ENCODE data around the gene ZP1. TPM values are rescaled to one million over a fixed set of nuclear protein-coding genes. Genes with fewer than 3 reads are reported as not detected.

Gene ZP1
- total RNA-seq, 2 experiments from 2014 or later = not detected

DNA sequence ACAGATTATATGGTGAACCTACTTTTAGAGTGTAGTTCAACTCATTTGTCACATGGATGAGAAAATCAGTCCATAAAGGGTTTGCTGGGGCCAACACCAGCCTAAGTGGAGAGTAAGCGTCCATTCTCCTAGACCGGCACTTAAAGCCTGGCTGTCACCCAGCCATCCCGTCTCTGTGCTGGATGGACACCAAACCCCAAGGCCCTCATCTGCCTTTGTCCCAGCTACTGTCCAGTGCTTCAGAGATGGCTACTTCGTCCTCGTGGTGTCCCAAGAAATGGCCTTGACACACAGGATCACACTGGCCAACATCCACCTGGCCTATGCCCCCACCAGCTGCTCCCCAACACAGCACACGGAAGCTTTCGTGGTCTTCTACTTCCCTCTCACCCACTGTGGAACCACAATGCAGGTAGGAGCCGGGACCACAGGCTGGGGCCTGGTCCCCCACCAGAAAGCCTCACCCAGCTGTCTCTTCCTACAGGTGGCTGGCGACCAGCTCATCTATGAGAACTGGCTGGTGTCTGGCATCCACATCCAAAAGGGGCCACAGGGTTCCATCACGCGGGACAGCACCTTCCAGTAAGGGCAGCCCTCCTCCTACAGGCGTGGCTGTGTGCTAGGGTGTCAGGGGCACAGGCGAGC is 3.5 kb downstream of the ZP1 start:
- ChIA-PET CTCF (ENCODE audit: unreplicated experiment) (interaction anchor here (1.1 kb wide), 1 partner anchor 17 kb away, joined by 3 read pairs; no protein-coding TSS in a partner anchor), POLR2A (interaction anchor here (0.7 kb wide), 1 partner anchor 150 kb away, joined by 3 read pairs; no protein-coding TSS in a partner anchor)
- Histone ChIP-seq H3K4me2 (ENCODE audit: low read length) (no peak overlapping the region), H3K36me3 (ENCODE audit: insufficient read depth, low read length) (no peaks in the 10 kb centered on the region), H3K79me2 (ENCODE audit: insufficient read depth, low read depth, low read length) (no peaks in the 10 kb centered on the region), H3K4me3 (ENCODE audit: low read depth, low read length, poor library complexity, severe bottlenecking) (no peak overlapping the region), H4K20me1 (ENCODE audit: insufficient read depth, low read length) (no peaks in the 10 kb centered on the region), H2AFZ (ENCODE audit: low read length) (no peak overlapping the region), H3K27ac (ENCODE audit: low read depth, low read length, poor library complexity, severe bottlenecking) (no peak overlapping the region), H3K9me2 (ENCODE audit: insufficient read depth, low read length) (no peaks in the 10 kb centered on the region), H3K9me3 (ENCODE audit: low read length) (no peaks in the 10 kb centered on the region), H3K4me1 (ENCODE audit: insufficient read depth, low read length, poor library complexity, severe bottlenecking) (no peaks in the 10 kb centered on the region)
- DNase-seq (ENCODE audit: low spot score) = no peak
- no TSS peak for BruUV-seq (replicated peaks)
- TF ChIP-seq, protein P1, sequence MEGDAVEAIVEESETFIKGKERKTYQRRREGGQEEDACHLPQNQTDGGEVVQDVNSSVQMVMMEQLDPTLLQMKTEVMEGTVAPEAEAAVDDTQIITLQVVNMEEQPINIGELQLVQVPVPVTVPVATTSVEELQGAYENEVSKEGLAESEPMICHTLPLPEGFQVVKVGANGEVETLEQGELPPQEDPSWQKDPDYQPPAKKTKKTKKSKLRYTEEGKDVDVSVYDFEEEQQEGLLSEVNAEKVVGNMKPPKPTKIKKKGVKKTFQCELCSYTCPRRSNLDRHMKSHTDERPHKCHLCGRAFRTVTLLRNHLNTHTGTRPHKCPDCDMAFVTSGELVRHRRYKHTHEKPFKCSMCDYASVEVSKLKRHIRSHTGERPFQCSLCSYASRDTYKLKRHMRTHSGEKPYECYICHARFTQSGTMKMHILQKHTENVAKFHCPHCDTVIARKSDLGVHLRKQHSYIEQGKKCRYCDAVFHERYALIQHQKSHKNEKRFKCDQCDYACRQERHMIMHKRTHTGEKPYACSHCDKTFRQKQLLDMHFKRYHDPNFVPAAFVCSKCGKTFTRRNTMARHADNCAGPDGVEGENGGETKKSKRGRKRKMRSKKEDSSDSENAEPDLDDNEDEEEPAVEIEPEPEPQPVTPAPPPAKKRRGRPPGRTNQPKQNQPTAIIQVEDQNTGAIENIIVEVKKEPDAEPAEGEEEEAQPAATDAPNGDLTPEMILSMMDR (conservative IDR thresholded peaks at IDR 0.05; ENCODE audit: low read length) = no peak
- TF ChIP-seq EZH2phosphoT487 (IDR thresholded peaks at IDR 0.05; ENCODE audit: borderline replicate concordance, low read depth, low read length) = no peak
- intact Hi-C loops (cut with micrococcal nuclease; ENCODE audit: unreplicated experiment) = no loop called here

DNA sequence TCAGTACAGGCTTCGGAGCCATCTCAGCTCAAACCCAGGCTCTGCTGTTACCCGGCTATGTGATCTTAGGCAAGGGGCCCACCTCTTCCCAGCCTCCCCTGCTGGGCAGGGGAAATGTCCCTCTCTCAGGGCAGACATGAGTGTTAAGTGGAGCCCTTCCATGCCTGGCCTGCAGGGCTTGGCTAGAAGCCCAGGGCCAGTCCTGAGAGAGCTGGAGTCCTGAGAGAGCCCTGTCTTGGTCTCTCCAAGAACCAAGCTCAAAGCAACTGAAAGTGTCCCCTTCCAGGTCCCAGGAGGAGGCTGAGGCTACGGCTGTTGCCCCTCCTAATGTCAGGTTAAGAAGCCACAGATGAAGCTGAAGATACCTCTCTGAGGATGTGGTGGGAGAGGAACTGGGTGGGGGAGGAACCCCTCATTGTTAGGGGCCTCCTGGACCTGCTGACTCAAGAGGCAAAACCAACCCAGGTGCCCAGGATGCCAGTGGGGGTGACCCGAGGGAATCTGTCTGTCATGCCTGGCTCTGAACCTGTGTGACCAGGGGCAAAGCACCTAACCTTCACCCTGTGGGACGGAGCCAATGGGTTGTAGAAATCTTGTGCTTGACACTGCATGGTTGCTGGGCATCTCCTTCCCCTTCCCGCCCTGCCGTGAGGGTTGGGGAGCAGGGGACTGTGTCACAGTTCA is 4.2 kb downstream of the ZP1 start:
- BruUV-seq (replicated peaks) = no TSS peak
- Histone ChIP-seq H3K4me3 (ENCODE audit: low read depth, low read length, poor library complexity, severe bottlenecking) (no peak overlapping the region), H3K9me3 (ENCODE audit: low read length) (no peaks in the 10 kb centered on the region), H3K79me2 (ENCODE audit: insufficient read depth, low read depth, low read length) (no peaks in the 10 kb centered on the region), H3K9me2 (ENCODE audit: insufficient read depth, low read length) (no peaks in the 10 kb centered on the region), H2AFZ (ENCODE audit: low read length) (no peak overlapping the region), H3K4me2 (ENCODE audit: low read length) (no peak overlapping the region), H3K27ac (ENCODE audit: low read depth, low read length, poor library complexity, severe bottlenecking) (no peak overlapping the region), H4K20me1 (ENCODE audit: insufficient read depth, low read length) (no peaks in the 10 kb centered on the region), H3K36me3 (ENCODE audit: insufficient read depth, low read length) (no peaks in the 10 kb centered on the region), H3K4me1 (ENCODE audit: insufficient read depth, low read length, poor library complexity, severe bottlenecking) (no peaks in the 10 kb centered on the region)
- CTCF ChIA-PET (ENCODE audit: unreplicated experiment) = interaction anchor here (1.1 kb wide), 1 partner anchor 16 kb away, joined by 3 read pairs; no protein-coding TSS in a partner anchor
- intact Hi-C loops (cut with micrococcal nuclease; ENCODE audit: unreplicated experiment) = no loop called here
- POLR2A ChIA-PET = interaction anchor here (0.7 kb wide), 1 partner anchor 151 kb away, joined by 3 read pairs; no protein-coding TSS in a partner anchor
- TF ChIP-seq EZH2phosphoT487 (IDR thresholded peaks at IDR 0.05; ENCODE audit: borderline replicate concordance, low read depth, low read length) = no peak
- TF ChIP-seq, protein P1 (conservative IDR thresholded peaks at IDR 0.05; ENCODE audit: low read length) = no peak
- DNase-seq (ENCODE audit: low spot score) = no peak

Data from OCI-LY7 (cell line).